ENCODE data around the gene MED13L.

MED13L gene

DNA sequence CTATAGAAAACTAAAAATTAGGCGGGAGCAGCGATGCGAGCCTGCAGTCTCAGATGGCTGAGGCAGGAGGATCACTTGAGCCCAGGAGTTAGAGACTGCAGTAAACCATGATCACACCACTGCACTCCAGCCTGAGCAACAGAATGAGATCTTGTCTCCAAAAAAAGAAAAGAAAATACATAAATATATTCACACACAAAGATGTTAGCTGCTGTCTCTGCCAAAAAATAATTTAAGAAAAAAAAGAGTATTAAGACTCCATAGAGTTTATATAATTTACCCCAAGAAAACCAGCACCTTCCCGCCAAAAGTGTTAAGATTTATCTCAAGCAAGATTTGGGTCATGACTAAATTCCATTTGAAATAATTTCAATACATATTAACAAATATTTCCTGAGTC is 102.6 kb downstream of the MED13L start:
- no peak for DNase-seq

- no peak for DNase-seq
These were observed 103.5 kb downstream of the MED13L start for GRCh38 chr12:116174006-116174405.

DNA sequence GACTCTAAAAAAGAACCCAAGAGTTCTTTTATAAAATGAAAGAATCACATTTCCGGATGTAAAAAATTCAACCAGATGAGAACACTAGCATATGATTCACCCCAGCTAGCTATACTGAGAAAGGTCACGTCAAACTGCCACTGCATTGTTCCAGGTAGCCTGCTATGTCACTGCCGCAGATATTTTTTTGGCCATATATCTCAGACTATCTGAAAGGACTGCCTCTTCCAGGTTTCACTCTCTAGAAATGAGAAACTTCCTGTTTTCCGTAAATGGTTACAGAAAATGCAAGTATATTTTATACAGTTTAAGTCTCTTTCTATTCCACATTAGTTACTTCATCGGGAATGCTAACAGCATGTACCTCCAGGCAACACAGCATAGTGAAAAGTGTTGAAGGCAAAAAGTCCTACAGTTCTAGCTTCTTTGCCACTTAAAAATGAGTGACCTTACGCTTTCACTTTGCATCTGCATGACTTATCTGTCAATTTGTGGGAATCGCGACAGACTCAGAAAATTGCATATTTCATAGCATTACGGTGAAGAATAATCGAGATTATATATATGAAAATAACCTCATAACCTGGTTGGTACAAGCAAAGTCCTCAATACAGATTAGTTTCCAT is 105.2 kb downstream of the MED13L start:
- peak; percentile 50 for DNase-seq

DNA sequence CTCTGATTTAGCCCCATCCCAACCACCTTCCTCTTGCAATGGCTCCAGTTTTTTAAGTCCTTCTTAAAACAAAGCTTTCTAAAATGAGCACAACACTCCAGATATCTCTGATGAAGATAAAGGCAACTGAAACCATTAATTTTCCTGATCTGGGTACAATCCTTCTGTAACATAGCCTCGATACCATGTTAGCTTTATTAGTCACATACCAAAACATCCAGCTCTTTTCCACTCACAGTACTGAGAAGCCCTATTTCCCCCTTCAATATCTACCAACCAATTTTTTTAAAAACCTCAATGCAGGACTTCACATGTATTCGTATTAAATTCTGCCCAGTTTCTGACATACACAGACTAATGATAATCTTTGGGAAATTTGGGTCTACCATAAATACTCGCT is 105.9 kb downstream of the MED13L start:
- no peak for DNase-seq

GRCh38 chr12:116169071-116169470 is 108.4 kb downstream of the MED13L start:
- no peak for DNase-seq

DNA sequence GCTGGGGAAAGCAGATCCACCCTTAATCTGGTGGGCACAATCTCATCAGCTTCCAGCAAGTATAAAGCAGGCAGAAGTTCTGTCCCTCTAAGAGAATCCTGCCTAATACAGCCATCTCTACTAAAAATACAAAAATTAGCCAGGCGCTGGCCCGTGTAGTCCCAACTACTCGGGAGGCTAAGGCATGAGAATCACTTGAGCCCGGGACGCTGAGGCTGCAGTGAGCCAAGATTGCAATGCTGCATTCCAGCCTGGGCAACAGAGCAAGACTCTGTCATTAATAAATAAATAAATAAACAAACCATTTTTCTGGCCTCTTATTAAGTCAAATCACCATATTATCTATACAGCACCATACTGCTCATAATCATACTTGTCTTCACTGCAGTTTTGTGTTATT is 111.2 kb downstream of the MED13L start:
- no peak for DNase-seq

DNA sequence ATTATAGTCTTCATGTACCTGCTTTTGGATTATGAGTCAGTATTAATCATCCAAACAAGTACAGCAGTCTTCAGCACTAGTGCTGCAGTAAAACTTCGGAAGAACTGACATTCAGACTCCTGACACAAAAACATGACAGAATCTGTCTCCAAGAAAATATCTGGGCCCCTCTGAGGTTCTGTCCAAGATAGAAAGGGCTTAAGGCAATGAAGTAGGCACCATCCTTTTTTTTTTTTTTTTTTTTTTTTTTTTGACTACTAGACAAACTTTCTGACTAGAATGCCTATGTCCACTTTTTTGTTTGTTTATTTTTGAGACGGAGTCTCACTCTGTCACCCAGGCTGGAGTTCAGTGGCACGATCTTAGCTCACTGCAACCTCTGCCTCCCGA is 112.5 kb downstream of the MED13L start:
- DNase-seq = no peak

- DNase-seq = no peak
These were observed 113.0 kb downstream of the MED13L start for GRCh38 chr12:116164250-116165035.

DNA sequence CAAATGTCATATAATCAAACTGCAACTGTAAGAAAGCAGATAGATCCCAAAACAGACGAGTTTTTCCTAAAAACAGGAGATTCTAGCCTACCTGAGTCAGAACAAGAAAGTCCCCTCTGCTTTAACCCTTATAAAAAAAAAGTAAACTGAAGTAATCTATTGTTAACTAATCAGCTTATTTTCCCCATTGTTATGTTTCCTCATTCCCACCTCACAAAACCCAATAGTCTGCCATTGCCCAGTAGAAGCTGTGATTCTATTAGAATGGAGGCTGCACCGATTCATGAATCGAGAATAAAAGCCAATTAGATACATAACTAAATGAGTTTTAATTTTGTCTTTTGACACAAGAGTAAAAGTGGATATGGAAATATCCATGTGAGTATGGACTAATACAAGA is 115.4 kb downstream of the MED13L start:
- DNase-seq = no peak

DNA sequence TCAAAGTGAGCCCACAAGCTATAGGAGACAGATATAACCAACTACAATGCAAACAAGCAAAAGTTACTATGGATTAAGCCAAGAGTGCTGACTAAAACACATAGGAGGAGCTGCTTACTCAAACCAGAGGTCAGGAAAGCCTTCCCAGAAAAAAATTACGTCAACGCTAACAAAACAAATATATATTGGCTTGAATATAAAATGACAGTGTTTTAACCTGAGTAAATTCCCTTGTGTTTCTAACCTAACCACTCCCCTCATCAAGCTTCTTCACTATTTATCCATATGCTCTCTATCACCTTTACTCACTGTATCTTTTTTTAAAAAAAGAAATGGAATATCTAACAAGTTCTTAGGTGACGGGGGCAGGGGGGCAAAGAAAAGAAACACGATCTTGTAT is 115.9 kb downstream of the MED13L start:
- no peak for DNase-seq

- no peak for DNase-seq
These were observed 116.5 kb downstream of the MED13L start for GRCh38 chr12:116160883-116161458.

DNA sequence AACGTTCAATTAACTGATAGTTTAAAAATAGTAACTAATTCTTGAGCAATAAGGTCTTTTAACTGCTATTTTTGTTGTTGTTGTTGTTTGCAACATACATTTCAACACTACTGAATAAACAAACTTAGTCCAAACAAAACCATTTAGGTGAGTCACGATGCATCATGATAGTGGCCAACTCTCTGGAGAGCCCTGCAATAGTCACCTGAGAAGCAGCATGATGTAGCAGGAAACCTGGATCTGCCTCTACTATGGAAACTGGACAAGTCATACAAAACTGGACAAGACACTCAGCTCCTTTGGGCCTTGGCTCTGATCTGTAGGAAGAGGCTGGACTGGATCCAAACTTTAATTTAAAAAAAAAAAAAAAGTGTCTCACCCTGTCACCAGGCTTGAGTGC is 117.3 kb downstream of the MED13L start:
- no peak for DNase-seq

- no peak for DNase-seq
These were observed 117.8 kb downstream of the MED13L start for GRCh38 chr12:116159593-116160200.

GRCh38 chr12:116159175-116159574 is 118.3 kb downstream of the MED13L start:
- no peak for DNase-seq

- DNase-seq = no peak
These were observed 119.6 kb downstream of the MED13L start for GRCh38 chr12:116157845-116158267.

DNA sequence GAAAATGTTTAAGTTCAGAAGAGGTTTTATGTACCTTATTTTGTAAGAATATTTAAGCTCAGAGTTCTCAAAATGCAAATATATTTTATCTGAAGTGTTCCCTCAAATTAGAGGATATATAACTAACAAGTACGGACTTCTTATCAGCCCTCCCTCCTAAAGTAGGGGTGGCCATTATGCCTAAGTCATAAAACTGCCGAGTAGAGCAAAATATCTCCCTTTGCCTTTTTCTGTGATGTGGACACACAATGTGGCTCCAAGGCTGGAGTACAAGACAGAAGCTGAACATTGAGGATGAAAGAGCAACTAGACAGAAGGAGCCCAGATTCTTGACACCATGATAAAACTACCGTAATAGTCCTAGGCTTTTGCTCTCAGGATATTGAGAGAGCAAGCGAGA is 120.9 kb downstream of the MED13L start:
- DNase-seq = no peak

DNA sequence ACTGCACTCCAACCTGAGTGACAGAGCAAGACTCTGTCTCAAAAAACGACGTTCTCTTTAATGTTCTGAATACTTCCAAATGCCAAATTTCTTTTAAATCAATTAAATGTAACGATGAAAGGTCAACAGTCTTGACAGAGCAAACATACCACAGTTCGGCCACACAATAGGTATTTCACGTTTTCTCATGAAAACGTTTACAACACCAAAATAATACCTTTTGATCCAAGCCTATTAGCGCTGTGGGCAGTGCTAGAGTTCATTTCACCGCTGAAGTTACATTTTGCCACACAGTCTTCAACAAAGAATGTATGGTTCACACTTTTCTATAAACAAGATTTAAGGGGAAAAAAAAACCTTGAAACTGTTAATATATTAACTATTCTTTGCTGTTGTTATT is 122.1 kb downstream of the MED13L start:
- no peak for DNase-seq

- DNase-seq = no peak
These were observed 123.5 kb downstream of the MED13L start for GRCh38 chr12:116153983-116154382.

DNA sequence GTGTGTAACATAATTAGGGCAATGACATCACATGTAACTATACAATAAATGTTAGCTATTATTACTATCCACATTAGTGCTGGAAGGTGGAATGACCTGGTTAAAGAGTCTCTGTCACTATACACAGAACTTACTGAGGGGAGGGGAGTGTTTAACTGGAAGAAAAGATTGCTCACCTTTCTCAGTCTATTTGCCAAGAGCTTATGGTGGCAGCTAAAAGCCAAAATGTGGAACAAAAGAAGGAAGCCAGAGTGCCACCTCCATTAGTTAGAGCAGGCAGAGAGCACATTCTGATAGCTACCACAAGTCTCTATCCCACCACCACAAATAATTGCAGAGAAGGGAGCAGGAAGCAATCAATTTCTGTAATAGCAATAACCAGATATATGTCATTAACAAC is 124.4 kb downstream of the MED13L start:
- DNase-seq = no peak

GRCh38 chr12:116152268-116152667 is 125.2 kb downstream of the MED13L start:
- no peak for DNase-seq

- no peak for DNase-seq
These were observed 127.0 kb downstream of the MED13L start for GRCh38 chr12:116150452-116150851.

GRCh38 chr12:116150001-116150400 is 127.5 kb downstream of the MED13L start:
- no peak for DNase-seq

DNA sequence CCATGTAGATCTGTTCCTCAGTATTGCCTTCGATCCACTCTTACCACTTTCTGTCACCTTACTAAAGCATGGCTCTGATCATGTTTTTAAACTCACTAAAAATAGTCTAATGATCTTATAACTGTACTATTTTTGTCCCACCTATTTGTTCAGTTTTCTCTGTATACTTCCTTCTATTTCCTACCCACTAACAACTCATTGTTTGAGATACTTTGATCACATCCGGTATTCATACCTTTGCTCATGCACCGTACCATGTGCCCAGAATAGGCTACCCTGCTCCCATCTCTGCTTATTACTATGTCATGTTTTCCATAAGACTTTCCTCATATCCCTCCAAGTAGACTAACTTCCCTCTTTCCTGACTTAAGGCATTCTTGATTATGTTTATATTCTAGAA is 128.6 kb downstream of the MED13L start:
- DNase-seq = no peak

GRCh38 chr12:116146386-116146785 is 131.1 kb downstream of the MED13L start:
- no peak for DNase-seq

All from activated CD4-positive, alpha-beta T cell treated with anti-CD3 and anti-CD28 coated beads for 48 hours (primary cell).